K562 (cell line): ENCODE data around the gene WDR18. TPM values are rescaled to one million over a fixed set of nuclear protein-coding genes. Genes with fewer than 3 reads are reported as not detected.

ENCODE experiments used
- ARID4B ChIP-seq: sonication (generic); formaldehyde crosslinking; IDR thresholded peaks from 2 replicates; pipeline ENCODE4 v1.8.0; 2022; ENCODE audit warnings: mild to moderate bottlenecking, missing genetic modification reagents
- CAMTA2 ChIP-seq: fragments of 250-450 bp; sonication (Bioruptor Pico); conservative IDR thresholded peaks from 2 replicates; pipeline ENCODE4 v1.5.1; 2022
- CCAR2 ChIP-seq: fragments of 200-400 bp; formaldehyde crosslinking; IDR thresholded peaks from 2 replicates; pipeline ENCODE4 v1.6.1; 2017; ENCODE audit warnings: mild to moderate bottlenecking, low read depth, low read length
- CCNT2 ChIP-seq: IDR thresholded peaks from 2 replicates; pipeline ENCODE4 v1.6.1; 2011; ENCODE audit warnings: borderline replicate concordance, low read depth, mild to moderate bottlenecking, moderate library complexity, mixed read lengths, low read length; ENCODE audit not compliant: insufficient read length; ENCODE audit errors: extremely low read depth
- CREB3L1 ChIP-seq: fragments of 450-650 bp; IDR thresholded peaks from 2 replicates; pipeline ENCODE4 v1.6.1; 2014; ENCODE audit warnings: low read depth, mild to moderate bottlenecking, moderate library complexity, borderline replicate concordance
- FIP1L1 ChIP-seq: fragments of 200-400 bp; formaldehyde crosslinking; IDR thresholded peaks from 2 replicates; pipeline ENCODE4 v1.6.1; 2018; ENCODE audit warnings: mild to moderate bottlenecking, low read depth, low read length; ENCODE audit not compliant: poor library complexity, severe bottlenecking
- HNRNPUL1 ChIP-seq: fragments of 200-400 bp; formaldehyde crosslinking; IDR thresholded peaks from 2 replicates; pipeline ENCODE4 v1.6.1; 2017; ENCODE audit warnings: low read length
- MAFF ChIP-seq: IDR thresholded peaks from 2 replicates; pipeline ENCODE4 v1.6.1; 2012; ENCODE audit warnings: low read length, improper control_type of control experiment
- MBD1 ChIP-seq: fragments of 250-450 bp; sonication (Bioruptor Pico); IDR thresholded peaks from 2 replicates; pipeline ENCODE4 v1.8.0; 2022; ENCODE audit warnings: inconsistent platforms
- TEAD1 ChIP-seq, 2 experiments: fragments of 450-650 bp in 1 of 2; sonication (generic) in 1 of 2; formaldehyde crosslinking; IDR thresholded peaks; 2 replicates each; pipeline versions ENCODE4 v1.4.0 to v1.8.0; 2020 to 2022; ENCODE audit warnings: mild to moderate bottlenecking in 2 of 2, missing genetic modification reagents in 1 of 2
- XRCC5 ChIP-seq: fragments of 200-400 bp; formaldehyde crosslinking; IDR thresholded peaks from 2 replicates; pipeline ENCODE4 v1.6.1; 2017; ENCODE audit warnings: low read depth, mild to moderate bottlenecking, low read length
- ZBTB5 ChIP-seq: fragments of 450-650 bp; IDR thresholded peaks from 2 replicates; pipeline ENCODE4 v1.6.1; 2017; ENCODE audit warnings: antibody characterized with exemption
- ZC3H4 ChIP-seq: sonication (generic); formaldehyde crosslinking; IDR thresholded peaks from 2 replicates; pipeline ENCODE4 v1.9.0; 2021; ENCODE audit warnings: missing genetic modification reagents, borderline replicate concordance
- ZNF445 ChIP-seq: fragments of 250-450 bp; sonication (Bioruptor Pico); IDR thresholded peaks from 2 replicates; pipeline ENCODE4 v1.4.0; 2020; ENCODE audit warnings: low read depth, mild to moderate bottlenecking, moderate library complexity
- ZNF507 ChIP-seq: conservative IDR thresholded peaks from 2 replicates; pipeline ENCODE4 v1.6.1; 2017; ENCODE audit warnings: missing genetic modification characterization, missing compliant biosample characterization
- ZNF512 ChIP-seq: IDR thresholded peaks from 2 replicates; pipeline ENCODE4 v1.6.1; 2016; ENCODE audit warnings: missing genetic modification characterization, missing compliant biosample characterization
- polyA plus RNA-seq, 8 experiments: library from polyadenylated mRNA; depleted of rRNA in 4 of 8; stranded (reverse) in 5 of 8; unstranded in 3 of 8; fragments of >200 nt; fragmentation: Nextera tagmentation in 2 of 8; fragmentation: Illumina TruSeq in 1 of 8; extraction: Ambion mirVana in 2 of 8; extraction: Trizol in 1 of 8; gene quantifications; 2 replicates each; pipeline versions ENCODE4 v1.2.1 to v1.2.3, GENCODE V29; 2011 to 2014; ENCODE audit warnings: inconsistent platforms in 1 of 8, missing spikeins in 1 of 8
- total RNA-seq, 7 experiments: library from RNA; depleted of rRNA in 6 of 7; stranded (reverse); fragments of >200 nt in 6 of 7; fragmentation: Illumina TruSeq in 2 of 7; extraction: Trizol in 2 of 7; gene quantifications; 2 replicates each; pipeline versions ENCODE4 v1.2.1 to v1.2.3, GENCODE V29; 2011 to 2021; ENCODE audit warnings: low replicate concordance in 1 of 7

WDR18 gene
- total and polyA plus RNA-seq, 9 of the 15 experiments (the other 6 are each of a cell fraction or from before 2014, with no cell fraction given): 0.65 to 181 (median 30.1) TPM

- TF ChIP-seq ZNF512 (tag) (no peak), CCAR2 (no peak), ARID4B (no peak), XRCC5 (no peak), TEAD1 (CRISPR knock-in tag; IDR thresholded peaks at IDR 0.05) (no peak), ZNF445 (CRISPR knock-in tag) (no peak), CCNT2 (no peak), CAMTA2 (CRISPR knock-in tag) (no peak), CREB3L1 (peak; percentile 30; the same call in 1 of the 2 replicates), MAFF (no peak), ZC3H4 (CRISPR knock-in tag) (no peak), ZBTB5 (no peak), HNRNPUL1 (no peak), FIP1L1 (no peak), MBD1 (no peak), ZNF507 (tag) (no peak)
These were observed 31.3 kb upstream of the WDR18 start (continued) for GRCh38 chr19:952680-953444.
